Peyer's patch (tissue), 4 donors: Measurements from ENCODE around the gene DUSP28. TPM values are rescaled to one million over a fixed set of nuclear protein-coding genes. Genes with fewer than 3 reads are reported as not detected.
A peak's percentile ranks its signal among the peaks of the same experiment; 100 is the strongest.

Experiments
- DNase-seq, 3 donors: peaks; one replicate each; pipeline ENCODE4 v3.0.0-alpha.2; 2017 to 2019
- H3K27ac ChIP-seq, 4 donors: fragments of 200-600 bp; sonication (generic); one replicate each; pipeline ENCODE4 v1.5.1; 2016 to 2019
- H3K27me3 ChIP-seq, 2 donors: fragments of 200-600 bp; sonication (generic); one replicate each; pipeline ENCODE4 v1.5.1; 2019
- H3K36me3 ChIP-seq, 3 donors: fragments of 200-600 bp; sonication (generic); one replicate each; pipeline ENCODE4 v1.5.1; 2016 to 2019
- H3K4me1 ChIP-seq, 4 donors: fragments of 200-600 bp; sonication (generic); one replicate each; pipeline ENCODE4 v1.5.1; 2016 to 2019
- H3K4me3 ChIP-seq, 4 donors: fragments of 200-600 bp; sonication (generic); 1 replicate in 3 of 4; 2 replicates in 1 of 4; pipeline ENCODE4 v1.5.1; 2016 to 2019; ENCODE audit warnings: mild to moderate bottlenecking in 1 of 4
- H3K9me3 ChIP-seq, 4 donors: fragments of 200-600 bp; sonication (generic); one replicate each; pipeline ENCODE4 v1.5.1; 2016 to 2019; ENCODE audit warnings: mild to moderate bottlenecking in 1 of 4
- CTCF ChIP-seq, 6 experiments: fragments of 450-650 bp in 4 of 6; fragments of 200-600 bp in 2 of 6; sonication (generic) in 1 of 6; IDR thresholded peaks; one replicate each; pipeline ENCODE4 v1.5.1; 2017 to 2019; ENCODE audit warnings: antibody characterized with exemption in 6 of 6, mild to moderate bottlenecking in 3 of 6, moderate library complexity in 1 of 6
- POLR2A ChIP-seq, 2 donors: fragments of 450-650 bp; IDR thresholded peaks; one replicate each; pipeline ENCODE4 v1.5.1; 2017; ENCODE audit warnings: antibody characterized with exemption in 2 of 2, mild to moderate bottlenecking in 2 of 2, moderate library complexity in 2 of 2
- total RNA-seq, 4 donors: library from RNA; depleted of rRNA; stranded (reverse); fragments of >200 nt; gene quantifications; one replicate each; pipeline ENCODE4 v1.1.0, GENCODE V29; 2016

DUSP28 gene
- total RNA-seq: 10 to 100 TPM in 1 of 4 donors, 1 to 10 TPM in 3; 4.2 to 10.1 (median 7.1) TPM

DNA sequence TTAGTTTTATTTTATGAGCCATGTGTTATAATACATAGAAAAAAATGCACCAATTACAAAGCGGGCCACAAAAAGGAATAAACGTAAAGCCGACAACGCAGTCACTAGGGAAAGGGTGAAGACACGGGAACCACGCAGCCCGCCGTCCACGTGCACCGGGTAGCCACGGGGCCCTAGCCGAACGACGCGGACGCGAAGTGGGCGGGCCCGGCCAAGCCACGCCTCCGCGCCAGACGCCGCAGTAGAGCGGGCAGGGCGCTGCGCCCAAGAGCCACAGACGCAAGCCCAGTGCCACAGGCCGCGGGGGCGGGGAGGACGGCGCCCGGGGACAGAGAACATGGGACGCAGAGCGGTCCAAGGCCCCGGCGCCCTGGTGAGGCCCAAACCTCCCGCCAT, at the start of gene DUSP28:
Gene DUSP28 (plus strand): TSS at position 274 of the 396 bp plus-strand sequence. CDS start 328 bp downstream, outside the sequence.
- H3K27me3 ChIP-seq: no peaks in the 10 kb centered on the region
- peaks cover 4 to 45% (median 31%) of the 10 kb centered on the region in 4 donors for H3K4me1 ChIP-seq
- DNase-seq: peak; percentile 90 to 97 (median 96)
- no peaks in the 10 kb centered on the region for H3K9me3 ChIP-seq
- no peaks in the 10 kb centered on the region for H3K36me3 ChIP-seq
- H3K4me3 ChIP-seq: peak within 1 kb of the TSS; percentile 81 to 98 (median 90)
- H3K27ac ChIP-seq: peak within 1 kb of the TSS; percentile 97 to 100 (median 99)
- TF ChIP-seq POLR2A (IDR thresholded peaks at IDR 0.05) (peak; percentile 92 to 97), CTCF (IDR thresholded peaks at IDR 0.05) (peak in 1 of 6 experiments; percentile 4)

DNA sequence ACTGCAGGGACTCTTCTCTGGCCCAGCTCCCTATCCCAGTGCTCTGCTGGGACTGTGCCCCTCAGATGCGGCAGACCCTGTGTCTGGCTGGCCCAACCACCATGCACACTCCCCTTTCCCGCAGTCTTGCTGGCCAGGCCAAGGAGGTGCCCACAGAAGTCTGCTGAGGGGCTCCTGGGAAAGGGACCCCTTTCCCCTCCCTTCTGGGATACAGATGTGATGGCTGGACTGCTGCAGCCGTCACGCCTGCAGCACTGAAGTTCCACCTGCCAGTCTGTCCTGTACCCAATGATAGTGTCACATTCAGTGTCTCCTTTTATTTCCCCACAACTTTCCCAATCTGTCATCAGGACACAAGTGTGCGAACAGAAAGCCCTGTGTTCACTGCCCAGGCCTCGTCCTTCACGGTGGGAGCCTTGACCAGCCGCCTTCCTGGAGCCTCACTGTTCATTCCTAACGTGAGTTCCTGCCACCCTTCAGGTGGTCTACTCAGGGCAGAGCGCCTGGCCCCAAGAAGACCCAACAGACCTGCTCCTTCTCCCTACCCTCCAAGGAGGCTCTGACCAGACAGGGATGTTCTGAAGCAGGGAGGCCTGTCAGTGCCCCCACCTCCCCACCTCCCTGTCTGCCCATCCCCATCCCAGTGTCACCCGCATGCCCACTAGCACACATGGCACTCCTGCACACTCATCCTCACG, 49.5 kb upstream of the DUSP28 start:
- H3K36me3 ChIP-seq: peaks cover 0 to 15% (median 0%) of the 10 kb centered on the region in 3 donors
- no peak overlapping the region for H3K4me3 ChIP-seq
- H3K27ac ChIP-seq: no peak overlapping the region
- H3K4me1 ChIP-seq: peaks cover 0 to 4% (median 4%) of the 10 kb centered on the region in 4 donors
- no peaks in the 10 kb centered on the region for H3K9me3 ChIP-seq
- peak in 1 of 3 donors; percentile 40 for DNase-seq
- TF ChIP-seq POLR2A (IDR thresholded peaks at IDR 0.05) (no peak), CTCF (IDR thresholded peaks at IDR 0.05) (no peak)
- H3K27me3 ChIP-seq: no peaks in the 10 kb centered on the region

DNA sequence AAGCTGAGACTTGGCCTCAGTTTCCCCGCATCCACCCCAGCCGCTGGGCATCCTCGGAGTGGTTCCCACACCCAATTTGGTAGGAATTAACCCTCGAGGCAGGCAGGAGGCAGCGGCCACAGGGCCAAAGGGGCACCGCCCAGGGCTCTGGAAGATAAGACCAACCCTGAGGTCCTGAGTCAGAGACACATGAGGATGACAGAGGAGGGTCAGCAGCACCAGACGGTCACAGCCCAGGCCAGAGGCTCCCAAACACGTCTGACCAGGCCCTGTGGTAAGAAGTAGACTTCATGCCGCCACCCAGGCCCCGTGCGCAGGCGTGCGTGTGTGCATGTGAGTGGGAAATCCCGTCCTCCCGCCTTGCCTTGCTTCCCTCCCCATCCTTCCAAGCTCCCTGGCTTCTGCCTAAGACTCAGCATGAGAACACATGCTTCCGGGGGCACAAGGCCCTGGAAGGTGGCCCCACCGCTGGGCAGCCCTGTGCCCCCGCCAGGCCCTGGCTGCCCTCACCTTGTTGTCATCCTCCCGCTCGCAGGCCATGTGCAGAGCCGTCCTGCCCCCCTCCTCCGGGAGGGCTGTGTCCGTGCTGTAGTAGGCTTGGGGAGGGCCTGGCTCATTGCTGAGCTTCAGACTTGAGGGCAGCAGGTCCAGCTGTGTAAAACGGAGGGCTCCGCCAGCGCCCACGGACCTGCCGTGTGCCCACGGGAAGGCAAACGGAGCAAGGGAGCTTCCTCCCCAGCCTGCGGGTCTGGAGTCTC, 48.6 kb upstream of the DUSP28 start:
- Histone ChIP-seq H3K27me3 (no peaks in the 10 kb centered on the region), H3K36me3 (peaks cover 0 to 15% (median 0%) of the 10 kb centered on the region in 3 donors), H3K27ac (no peak overlapping the region), H3K4me3 (no peak overlapping the region), H3K9me3 (no peaks in the 10 kb centered on the region), H3K4me1 (peaks cover 0 to 4% (median 4%) of the 10 kb centered on the region in 4 donors)
- DNase-seq: peak in 1 of 3 donors; percentile 39
- TF ChIP-seq CTCF (IDR thresholded peaks at IDR 0.05): no peak
- TF ChIP-seq POLR2A (IDR thresholded peaks at IDR 0.05): no peak

GRCh38 chr2:240512109-240512485, 48.1 kb upstream of the DUSP28 start:
- no peak overlapping the region for H3K27ac ChIP-seq
- H3K27me3 ChIP-seq: no peaks in the 10 kb centered on the region
- TF ChIP-seq POLR2A (IDR thresholded peaks at IDR 0.05) (no peak), CTCF (IDR thresholded peaks at IDR 0.05) (no peak)
- H3K4me1 ChIP-seq: peaks cover 0 to 4% (median 4%) of the 10 kb centered on the region in 4 donors
- no peak for DNase-seq
- no peaks in the 10 kb centered on the region for H3K9me3 ChIP-seq
- H3K4me3 ChIP-seq: no peak overlapping the region
- peaks cover 0 to 15% (median 0%) of the 10 kb centered on the region in 3 donors for H3K36me3 ChIP-seq

DNA sequence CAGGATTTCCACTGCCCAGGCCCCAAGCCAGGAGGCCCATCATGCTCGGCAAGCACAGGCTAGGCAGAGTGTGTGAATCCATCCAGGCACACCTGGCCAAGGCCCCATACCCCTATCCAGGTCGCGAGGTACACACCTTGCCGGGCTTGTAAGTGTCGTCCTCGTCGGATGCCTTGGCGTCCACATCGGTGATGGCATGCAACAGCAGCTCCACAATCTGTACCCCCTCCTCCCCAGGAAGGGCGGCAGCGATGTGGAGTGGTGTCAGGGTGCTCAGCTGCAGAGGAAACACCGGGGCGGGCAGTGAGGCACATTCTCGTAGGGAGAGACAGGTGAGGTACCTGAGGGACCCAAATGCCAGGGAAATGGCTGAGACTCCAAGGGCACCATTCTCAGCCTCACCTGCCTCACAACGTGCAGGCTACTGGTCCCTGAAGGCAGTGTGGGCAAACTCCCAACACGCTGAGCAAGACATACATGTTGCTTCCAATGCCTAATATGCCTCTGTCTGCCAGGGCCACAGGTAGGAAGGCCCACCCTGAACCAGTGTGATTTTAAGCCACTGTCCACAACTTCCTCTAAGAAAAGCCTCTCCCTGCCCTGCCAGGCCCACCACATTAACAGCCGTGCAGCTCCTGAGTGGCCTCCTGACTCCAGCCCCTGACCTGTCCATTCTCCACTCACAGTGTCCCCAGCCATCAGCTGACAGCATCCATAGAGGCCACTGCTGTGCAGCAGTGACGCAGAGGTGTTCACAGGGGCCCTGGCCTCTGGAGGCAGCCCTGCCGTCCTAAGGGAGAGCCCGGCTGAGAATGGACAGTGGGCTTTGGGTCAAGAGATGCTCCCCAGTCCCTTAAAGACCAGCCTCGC, 47.3 kb upstream of the DUSP28 start:
- H3K9me3 ChIP-seq: no peaks in the 10 kb centered on the region
- H3K4me3 ChIP-seq: no peak overlapping the region
- no peak overlapping the region for H3K27ac ChIP-seq
- DNase-seq: peak in 1 of 3 donors; percentile 36
- no peak for TF ChIP-seq CTCF (IDR thresholded peaks at IDR 0.05)
- no peak for TF ChIP-seq POLR2A (IDR thresholded peaks at IDR 0.05)
- H3K36me3 ChIP-seq: peaks cover 0 to 15% (median 0%) of the 10 kb centered on the region in 3 donors
- peaks cover 0 to 4% (median 4%) of the 10 kb centered on the region in 4 donors for H3K4me1 ChIP-seq
- H3K27me3 ChIP-seq: no peaks in the 10 kb centered on the region
